NCI-H748 (cell line): ENCODE results near the gene TXNDC5.

Experiments
- DNase-seq: peaks from one replicate; lab custom pipeline; 2025; ENCODE audit not compliant: unreplicated experiment; lab: John Stamatoyannopoulos, UW

Gene TXNDC5

DNA sequence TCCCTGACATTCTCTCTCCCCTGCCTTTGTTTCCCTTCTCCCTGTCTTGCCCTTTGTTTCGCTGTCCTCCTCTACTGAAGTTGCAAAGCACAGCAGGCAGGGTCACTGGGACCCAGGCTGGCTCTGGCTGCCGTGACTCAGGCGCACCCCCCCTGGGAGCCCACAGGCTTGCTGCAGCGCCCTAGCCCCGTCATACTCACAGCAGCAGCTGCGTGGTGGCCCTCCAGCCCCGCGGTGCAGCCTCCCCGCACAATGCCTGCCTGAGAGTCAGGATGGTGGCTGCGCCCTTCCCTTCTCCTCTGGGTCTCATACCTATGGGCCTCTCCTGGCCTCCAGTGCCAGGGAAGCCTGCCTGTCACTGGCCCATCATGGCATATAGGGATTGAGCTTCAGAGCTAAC, 41.7 kb downstream of the TXNDC5 start:
- no peak for DNase-seq

DNA sequence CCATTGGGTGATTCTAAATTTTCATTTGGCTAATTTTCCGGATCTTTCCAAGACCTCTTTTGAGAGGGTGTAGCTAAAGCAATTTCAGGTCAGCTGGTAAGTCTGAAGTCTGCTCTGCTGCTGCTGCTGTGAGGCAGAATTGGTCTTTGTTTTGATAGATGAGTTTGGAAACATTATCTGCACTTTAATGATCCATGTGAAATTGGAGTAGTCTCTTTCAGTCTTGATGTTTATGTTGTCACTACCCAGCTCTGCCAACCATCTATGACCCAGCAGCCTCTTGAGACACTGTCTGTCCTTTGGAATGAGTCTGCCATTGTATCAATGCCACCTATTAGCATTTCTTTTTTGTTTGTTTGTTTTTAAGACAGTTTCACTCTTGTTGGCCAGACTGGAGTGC, 44.1 kb downstream of the TXNDC5 start:
- no peak for DNase-seq

DNA sequence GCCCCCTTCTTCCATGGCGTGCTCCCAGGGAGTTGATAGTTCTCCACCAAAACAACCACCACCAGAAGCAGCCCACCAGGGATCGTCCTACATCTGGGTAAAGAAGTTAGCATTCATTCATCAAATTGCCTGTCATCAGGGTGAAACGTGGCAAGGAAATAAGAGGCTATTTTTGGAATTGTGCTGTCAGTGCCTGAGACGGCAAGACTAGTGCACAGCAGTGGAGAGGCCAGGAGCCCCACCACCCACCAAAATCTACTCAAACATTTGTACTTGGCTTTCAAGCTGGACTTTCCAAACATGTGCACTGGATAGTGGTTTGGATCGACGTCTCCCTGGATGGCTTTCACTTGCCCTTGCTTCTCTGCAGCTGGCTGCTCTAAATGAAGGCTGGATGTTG, 44.8 kb downstream of the TXNDC5 start:
- DNase-seq, result no peak

DNA sequence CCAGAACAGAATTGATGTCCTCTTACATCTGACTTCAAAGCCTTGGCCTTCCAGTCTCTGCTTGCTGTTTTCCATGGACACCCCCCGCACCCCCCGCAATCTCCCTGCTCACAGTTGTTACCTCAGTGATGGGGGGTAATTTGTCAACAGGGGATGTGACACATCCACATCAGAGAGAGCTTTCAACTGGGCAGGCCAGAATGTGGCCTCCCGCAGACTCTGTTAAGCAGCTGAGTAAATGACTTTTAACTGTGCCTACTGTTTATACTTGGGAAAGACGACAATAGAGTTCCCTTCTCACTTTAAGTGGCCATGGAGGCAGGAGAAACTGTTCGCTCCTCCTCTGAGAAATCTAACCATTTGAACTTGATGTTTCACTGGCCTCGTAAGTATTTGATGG, 51.0 kb downstream of the TXNDC5 start:
- DNase-seq, result no peak

DNA sequence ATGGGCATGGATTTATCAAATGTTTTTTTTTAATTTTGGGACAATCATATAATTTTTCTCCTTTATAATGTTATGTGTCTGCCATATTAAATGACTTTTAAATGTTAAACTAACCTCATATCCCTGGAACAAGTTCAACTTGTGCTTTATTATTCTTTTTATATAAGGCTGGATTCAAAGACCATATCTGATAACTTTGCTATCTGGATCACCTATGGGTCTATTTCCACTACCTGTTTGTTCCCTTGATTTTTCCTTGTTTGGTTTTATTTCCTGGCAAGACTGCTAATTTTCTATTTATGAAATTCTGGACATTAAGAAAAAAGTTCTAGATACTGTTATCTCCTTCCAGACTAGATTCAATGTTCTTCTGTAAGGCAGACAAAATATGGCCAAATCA, 58.8 kb downstream of the TXNDC5 start:
- DNase-seq, result no peak

DNA sequence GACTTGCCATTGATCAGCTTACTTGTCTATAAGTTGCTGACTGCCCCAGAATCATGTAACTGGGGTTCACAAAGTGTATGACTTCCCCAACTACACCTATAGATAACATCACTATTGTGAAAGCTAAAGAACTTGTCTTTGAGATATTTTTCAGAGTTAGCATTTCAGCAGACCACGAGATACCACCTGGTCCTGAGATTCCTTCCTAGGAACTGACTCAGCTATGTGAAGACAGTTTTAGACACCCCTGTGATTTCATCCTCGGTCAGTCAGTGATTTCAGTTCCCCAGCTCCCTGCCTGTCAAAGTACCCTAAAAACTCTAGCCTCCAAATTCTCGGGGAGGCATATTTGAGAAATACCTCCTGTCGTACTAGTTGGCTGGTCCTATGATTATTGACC, 62.4 kb downstream of the TXNDC5 start:
- DNase-seq, result no peak

DNA sequence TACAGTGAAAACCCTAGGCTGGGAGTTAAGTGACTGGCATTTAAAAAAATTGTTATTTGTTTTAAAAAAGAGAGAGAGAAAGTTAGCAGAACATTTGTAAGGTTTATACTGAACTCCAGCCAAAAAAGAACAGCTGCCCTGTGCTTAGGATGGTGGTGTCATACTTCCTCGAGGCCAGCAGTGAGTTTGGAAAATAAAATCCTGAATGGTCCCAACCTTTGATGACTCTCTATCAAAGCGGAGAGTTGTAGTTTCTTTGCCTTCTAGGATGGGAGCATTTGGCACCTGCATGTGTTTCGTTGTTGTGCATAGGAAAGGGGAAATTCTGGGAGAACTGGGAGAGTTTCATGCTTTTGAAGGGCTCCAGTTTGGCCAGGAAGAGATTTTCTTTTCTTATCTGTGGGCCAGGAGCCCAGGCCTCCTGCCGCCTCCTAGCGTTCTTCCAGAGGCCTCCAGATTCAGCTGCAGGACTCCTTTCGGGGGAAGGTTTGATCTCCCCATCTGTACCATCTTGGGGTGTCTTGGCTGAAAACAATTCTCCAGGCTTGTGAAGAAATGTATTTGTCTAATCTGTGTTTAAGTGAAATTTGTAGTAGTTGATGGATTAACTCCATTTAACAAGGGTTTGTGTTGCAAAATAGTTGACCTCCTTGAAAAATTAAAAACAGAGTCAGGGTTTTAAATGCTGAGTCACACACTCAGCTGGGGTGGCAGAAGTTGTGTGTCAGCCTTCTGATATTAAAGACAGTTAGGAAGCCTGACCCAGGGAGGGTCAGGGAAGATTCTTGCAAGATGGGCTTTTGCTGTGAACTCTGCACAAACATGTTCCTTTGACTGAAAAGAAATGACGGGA, 63.4 kb downstream of the TXNDC5 start:
- DNase-seq, result no peak

DNA sequence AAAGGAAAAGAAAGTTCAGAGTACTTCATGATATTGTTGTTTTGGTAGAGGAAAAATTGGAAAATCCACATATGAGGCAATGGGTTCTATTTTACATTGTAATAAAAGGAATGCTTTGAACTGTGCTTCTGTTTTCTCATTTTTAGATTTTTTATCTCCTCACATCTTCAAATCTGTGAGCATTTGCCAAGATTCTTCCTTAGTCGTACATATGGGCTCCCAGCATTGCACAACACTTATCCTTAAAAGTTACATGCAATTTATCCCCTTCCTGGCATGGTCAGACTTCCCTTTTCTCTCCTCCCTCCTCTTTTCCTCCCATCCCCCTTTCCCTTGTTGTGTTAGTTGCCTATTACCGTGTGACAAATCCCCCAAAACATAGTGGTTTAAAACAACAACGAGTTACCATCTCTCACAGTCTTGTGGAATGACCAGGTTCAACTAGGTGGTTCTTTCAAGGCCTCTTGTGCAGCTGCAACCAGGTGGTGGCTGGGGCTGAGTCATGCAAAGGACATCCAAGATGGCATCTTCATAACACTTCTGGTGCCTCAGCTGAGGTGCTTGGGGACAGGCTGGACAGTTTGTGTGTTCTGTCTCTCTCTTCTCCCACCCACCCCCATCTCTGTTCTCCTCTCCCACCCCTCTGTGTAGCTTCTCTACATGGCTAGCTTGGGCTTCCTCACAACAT, 68.7 kb downstream of the TXNDC5 start:
- no peak for DNase-seq

DNA sequence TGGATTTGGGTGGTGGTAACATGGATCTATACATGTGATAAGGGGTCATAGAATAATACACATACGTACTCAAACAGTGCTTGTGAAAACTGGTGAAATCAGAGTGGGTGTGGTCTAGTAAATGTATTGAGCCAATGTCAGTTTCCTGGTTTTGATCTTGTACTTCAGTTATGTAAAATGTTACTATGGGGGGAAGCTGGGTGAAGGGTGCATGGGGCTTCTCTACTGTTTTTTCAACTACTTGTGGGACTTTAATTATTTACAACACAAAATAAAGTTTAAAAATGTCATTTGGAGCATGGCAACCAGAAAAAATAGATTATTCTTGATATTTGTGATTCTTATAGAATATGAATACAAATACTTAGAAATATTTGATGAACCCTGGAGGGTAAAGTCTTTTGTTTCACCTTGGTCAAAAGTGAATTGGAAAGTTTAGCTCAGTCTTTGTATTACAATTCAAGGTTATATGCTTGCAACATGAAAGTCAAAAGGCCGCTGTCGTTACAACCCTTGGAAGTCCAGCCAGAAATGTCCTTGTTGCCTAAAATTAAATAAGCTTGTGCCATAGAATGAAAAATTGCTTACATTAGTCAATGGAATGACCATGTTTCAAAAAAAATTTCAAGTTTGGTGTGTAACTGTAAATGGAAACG, 74.1 kb downstream of the TXNDC5 start:
- no peak for DNase-seq

DNA sequence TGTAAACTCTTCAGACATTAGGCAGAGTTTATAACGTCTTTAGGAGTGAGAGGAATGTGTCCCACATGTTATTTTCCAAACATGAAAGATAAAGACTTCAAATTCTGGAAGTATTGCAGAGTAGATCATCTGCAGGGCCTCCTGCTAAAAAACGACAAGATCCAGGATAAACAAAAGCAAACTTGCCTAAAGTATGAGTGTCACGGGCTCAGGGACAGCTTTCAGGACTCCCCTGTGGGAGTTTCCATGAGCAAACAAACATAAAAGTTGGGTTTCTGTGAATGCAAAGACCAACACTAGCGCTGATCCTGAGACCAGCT, 76.9 kb downstream of the TXNDC5 start:
- DNase-seq, result no peak

DNA sequence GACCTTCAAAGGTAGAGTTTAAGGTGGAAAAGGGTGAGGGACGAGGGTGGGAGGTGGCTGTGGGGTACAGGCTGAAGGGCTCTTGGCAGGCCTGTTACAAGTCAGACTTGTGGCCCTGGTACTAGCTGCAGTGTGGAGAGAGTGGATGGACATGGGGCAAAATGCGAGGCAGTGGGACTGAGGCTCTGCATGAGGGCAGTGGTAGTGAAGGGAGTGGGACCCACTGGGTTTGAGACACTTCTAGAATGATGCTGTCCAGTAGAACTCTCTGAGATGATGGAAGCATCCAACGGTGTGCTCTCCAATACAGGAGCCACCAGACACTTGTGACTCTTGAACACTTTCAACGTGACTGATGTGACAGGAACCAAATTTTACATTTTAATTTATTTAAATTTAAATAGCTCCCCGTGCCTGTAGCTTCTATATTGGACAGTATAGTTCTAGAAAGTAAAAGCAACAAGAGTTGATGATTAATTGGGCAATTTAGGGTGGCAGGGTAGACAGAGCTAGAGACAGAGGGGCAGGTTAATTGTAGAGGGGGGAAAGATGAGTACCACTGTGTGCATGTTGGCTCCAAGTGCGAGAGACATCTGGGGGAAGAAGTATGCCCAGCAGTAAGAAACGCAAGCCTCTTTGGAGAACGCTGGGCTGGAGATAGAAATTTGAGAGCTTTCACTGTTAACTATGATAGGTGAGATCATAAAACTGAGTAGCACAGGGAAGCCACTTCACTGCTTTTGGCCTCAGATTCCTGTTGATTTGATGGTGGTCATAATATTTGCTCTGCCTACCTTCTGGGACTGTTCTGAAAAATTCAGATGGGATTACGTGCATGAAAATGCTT, 77.5 kb downstream of the TXNDC5 start:
- DNase-seq, result no peak
